GM12865 (cell line): ENCODE data around the gene CTNNA3.

ENCODE experiments used
- DNase-seq: peaks from one replicate; pipeline ENCODE4 v3.0.0; 2010; ENCODE audit warnings: low read depth
- H3K4me3 ChIP-seq: 2 replicates; pipeline ENCODE4 v1.5.1; 2011; ENCODE audit warnings: mild to moderate bottlenecking, low read depth, low read length, control low read depth
- TF ChIP-seq, protein P1 (sequence below): IDR thresholded peaks from 2 replicates; pipeline ENCODE4 v1.5.1; 2011; ENCODE audit warnings: low read length, control low read depth, low read depth, inconsistent platforms; ENCODE audit not compliant: insufficient read depth; ENCODE audit errors: missing control alignments

CTNNA3 gene

DNA sequence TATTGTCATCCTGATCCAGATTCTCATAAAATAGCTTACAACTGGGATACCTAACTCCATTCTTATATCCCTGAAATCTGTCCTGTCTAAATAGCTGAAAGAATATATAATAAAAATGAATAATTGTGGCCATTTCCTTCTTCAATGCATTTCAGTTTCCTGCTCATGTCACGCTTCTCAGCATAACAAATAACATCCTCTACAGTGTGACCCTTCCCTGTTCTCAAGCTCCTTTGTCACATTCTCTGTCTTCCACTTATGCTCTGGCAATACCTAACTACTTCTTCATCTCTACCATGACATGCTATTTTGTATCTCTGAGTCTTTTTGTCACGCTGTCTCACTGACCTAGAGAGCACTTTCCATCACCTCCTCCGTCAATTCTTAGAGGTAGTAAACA is 1654.2 kb downstream of the CTNNA3 start:
- TF ChIP-seq, protein P1, sequence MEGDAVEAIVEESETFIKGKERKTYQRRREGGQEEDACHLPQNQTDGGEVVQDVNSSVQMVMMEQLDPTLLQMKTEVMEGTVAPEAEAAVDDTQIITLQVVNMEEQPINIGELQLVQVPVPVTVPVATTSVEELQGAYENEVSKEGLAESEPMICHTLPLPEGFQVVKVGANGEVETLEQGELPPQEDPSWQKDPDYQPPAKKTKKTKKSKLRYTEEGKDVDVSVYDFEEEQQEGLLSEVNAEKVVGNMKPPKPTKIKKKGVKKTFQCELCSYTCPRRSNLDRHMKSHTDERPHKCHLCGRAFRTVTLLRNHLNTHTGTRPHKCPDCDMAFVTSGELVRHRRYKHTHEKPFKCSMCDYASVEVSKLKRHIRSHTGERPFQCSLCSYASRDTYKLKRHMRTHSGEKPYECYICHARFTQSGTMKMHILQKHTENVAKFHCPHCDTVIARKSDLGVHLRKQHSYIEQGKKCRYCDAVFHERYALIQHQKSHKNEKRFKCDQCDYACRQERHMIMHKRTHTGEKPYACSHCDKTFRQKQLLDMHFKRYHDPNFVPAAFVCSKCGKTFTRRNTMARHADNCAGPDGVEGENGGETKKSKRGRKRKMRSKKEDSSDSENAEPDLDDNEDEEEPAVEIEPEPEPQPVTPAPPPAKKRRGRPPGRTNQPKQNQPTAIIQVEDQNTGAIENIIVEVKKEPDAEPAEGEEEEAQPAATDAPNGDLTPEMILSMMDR, result no peak
- H3K4me3 ChIP-seq, result no peak overlapping the region

DNA sequence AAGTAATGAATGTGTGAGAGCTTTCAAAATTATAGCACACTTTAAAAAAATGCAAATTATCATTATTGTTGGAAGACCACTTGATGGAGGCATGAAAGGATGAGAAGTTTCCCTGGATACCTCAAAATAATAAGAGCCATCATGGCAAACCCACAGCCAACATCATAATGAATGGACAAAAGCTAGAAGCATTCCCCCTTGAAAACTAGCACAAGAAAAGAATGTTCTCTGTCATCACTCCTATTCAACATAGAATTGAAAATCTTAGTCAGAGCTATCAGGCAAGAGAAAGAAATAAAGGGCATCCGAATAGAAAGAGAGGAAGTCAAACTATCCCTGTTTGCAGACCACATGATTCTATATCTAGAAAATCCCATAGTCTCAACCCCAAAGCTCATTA is 1657.4 kb downstream of the CTNNA3 start:
- TF ChIP-seq, protein P1, result no peak
- no peak for DNase-seq

More for the DNA sequence above, 1654.2 kb downstream of the CTNNA3 start:
- no peak for DNase-seq

DNA sequence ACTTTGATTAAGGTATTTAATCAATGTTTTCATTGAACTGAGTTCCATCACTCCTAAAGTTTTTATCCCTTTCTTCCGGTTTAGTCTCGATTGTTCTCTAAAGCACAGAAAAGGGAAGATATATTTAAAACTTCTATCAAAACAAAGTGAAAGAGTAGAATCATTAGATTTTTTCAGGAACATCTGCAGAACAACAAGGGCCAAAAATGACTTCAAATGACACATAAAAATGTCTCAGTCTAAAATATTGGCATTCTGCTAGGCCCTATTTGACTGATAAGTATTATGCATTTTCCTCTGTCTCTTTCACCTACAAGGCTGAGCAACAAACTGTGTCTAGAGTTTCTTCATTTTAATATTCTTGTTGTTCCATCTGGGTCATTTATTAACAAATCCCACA is 1669.7 kb downstream of the CTNNA3 start:
- TF ChIP-seq, protein P1, result no peak
- no peak overlapping the region for H3K4me3 ChIP-seq
- DNase-seq, result no peak

More for the DNA sequence above, 1657.4 kb downstream of the CTNNA3 start:
- H3K4me3 ChIP-seq, result no peak overlapping the region

DNA sequence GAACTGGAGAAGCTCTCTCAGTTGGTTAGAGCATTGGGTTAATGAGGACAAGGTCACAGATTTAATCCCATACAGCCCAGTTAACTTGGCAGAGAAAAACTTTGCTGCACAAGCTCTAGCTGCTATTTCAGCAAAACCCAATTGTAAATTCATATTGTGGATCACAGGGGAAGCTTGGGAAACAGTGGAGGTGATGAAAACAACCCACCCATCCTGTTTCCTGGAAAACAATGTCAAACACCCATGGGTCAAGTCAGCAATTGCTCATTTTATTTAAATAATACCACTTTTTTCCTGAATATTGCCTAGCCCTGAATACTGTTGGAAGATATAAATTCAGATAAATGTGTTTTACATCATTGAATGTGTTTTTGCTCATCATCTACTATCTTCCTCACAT is 1670.8 kb downstream of the CTNNA3 start:
- TF ChIP-seq, protein P1, result no peak
- no peak for DNase-seq
- no peak overlapping the region for H3K4me3 ChIP-seq

DNA sequence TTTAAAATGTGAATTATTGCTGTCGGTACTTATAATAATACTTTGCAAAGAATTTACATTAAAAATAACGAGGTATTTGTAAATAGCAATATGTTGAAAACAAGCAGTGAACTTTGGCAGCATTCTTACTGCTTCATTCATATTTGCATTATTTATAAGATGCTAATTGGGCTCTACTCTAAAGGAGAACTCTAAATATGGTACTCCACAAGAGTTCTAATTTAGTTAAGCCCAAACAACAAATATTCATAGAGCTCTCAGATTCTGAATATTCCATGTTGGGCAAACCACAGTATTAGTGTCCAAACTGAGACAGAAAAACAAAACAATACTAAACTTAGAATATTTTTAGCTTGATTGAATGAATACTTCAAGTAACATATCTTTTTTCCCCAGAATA is 1674.6 kb downstream of the CTNNA3 start:
- DNase-seq, result no peak
- TF ChIP-seq, protein P1, result no peak
- H3K4me3 ChIP-seq, result no peak overlapping the region

DNA sequence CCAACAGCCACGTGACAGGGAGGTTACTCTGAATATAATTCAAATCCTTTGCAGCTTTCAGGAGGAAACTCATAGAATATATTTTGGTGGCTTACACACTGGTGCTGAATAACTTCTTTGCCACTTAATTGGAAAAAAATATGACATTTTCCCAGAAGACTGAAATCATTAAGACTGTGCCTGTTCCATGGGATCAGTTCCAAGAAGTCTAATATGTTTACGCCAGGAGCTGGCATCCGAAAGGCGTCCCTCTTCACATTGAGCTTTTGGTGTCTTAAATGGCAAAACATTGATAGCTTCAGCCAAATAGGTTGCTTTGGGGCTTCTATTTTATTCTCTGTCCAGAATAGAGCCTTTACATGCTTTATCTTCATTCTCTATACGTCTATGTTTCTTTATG is 1687.8 kb downstream of the CTNNA3 start:
- TF ChIP-seq, protein P1, result no peak
- DNase-seq, result no peak
- H3K4me3 ChIP-seq, result no peak overlapping the region

DNA sequence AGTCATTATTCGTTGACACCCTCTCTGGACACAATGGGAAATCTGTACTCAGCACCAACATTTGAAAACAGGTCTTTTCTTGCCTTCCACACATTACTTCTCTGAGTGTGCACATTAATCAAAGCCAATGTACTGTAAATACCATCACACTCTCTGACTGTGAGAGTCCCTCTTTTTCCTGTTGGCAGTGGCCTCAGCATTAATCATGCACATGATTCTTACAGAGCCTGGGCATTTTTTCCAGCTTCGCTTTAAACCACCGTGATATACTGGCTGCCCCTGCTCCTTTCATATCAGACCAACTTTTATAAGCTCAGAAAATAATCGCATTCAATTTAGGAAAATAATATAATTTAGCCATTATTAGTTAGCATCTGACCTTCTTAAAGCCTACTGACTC is 1689.6 kb downstream of the CTNNA3 start:
- no peak for DNase-seq
- TF ChIP-seq, protein P1, result no peak
- H3K4me3 ChIP-seq, result no peak overlapping the region
